GM20431 (cell line): Measurements from ENCODE around the gene CPPED1.

Source experiments
- in situ Hi-C: fragments of 300-500 bp; cut with MseI, MboI; formaldehyde crosslinking; loops from one replicate; pipeline ENCODE4 v1.15.0; 2020; ENCODE audit warnings: low sequenced_read_pairs; ENCODE audit not compliant: unreplicated experiment

Gene CPPED1

GRCh38 chr16:12617401-12617819 is 186.3 kb downstream of the CPPED1 start:
- in situ Hi-C loops: no loop called here

- in situ Hi-C loops: no loop called here
Measured at GRCh38 chr16:12614662-12615278, 188.9 kb downstream of the CPPED1 start.

- in situ Hi-C loops: no loop called here
Measured at GRCh38 chr16:12613992-12614661, 189.6 kb downstream of the CPPED1 start.

GRCh38 chr16:12613131-12613991 is 190.3 kb downstream of the CPPED1 start:
- in situ Hi-C loops: no loop called here

- in situ Hi-C loops: no loop called here
Measured at GRCh38 chr16:12612598-12613101, 191.0 kb downstream of the CPPED1 start.

- in situ Hi-C loops: no loop called here
Measured at GRCh38 chr16:12611916-12612597, 191.6 kb downstream of the CPPED1 start.

- in situ Hi-C loops: no loop called here
Measured at GRCh38 chr16:12611006-12611477, 192.6 kb downstream of the CPPED1 start.

GRCh38 chr16:12609937-12610699 is 193.6 kb downstream of the CPPED1 start:
- in situ Hi-C loops: no loop called here
